ENCODE results near the gene TMED4.

Gene TMED4

GRCh38 chr7:44535348-44536064, 46.5 kb downstream of the TMED4 start:
- Histone ChIP-seq H3K9me3 (ENCODE audit: control insufficient read depth in 5 of 5, low read length in 5 of 5) (no peaks in the 10 kb centered on the region), H3K36me3 (ENCODE audit: control insufficient read depth in 5 of 5, insufficient read depth in 5 of 5, low read length in 5 of 5) (no peaks in the 10 kb centered on the region)

GRCh38 chr7:44534501-44534900, 47.5 kb downstream of the TMED4 start:
- no peak overlapping the region for H3K27ac ChIP-seq (ENCODE audit: low read depth, low read length)
- no peaks in the 10 kb centered on the region for H3K27me3 ChIP-seq (ENCODE audit: control insufficient read depth in 5 of 5, insufficient read depth in 4 of 5, low read length in 5 of 5)
- H3K9me3 ChIP-seq (ENCODE audit: control insufficient read depth in 5 of 5, low read length in 5 of 5) = no peaks in the 10 kb centered on the region
- H3K9ac ChIP-seq (ENCODE audit: low read length in 5 of 5) = no peak overlapping the region
- no peak overlapping the region for H3K4me3 ChIP-seq (ENCODE audit: low read depth in 1 of 5, low read length in 5 of 5)
- H3K4me1 ChIP-seq (ENCODE audit: control insufficient read depth in 5 of 5, insufficient read depth in 5 of 5, low read length in 5 of 5) = peaks cover 0 to 31% (median 13%) of the 10 kb centered on the region in 5 donors
- no peaks in the 10 kb centered on the region for H3K36me3 ChIP-seq (ENCODE audit: control insufficient read depth in 5 of 5, insufficient read depth in 5 of 5, low read length in 5 of 5)

More at GRCh38 chr7:44535348-44536064, 46.5 kb downstream of the TMED4 start:
- H3K27me3 ChIP-seq (ENCODE audit: control insufficient read depth in 5 of 5, insufficient read depth in 4 of 5, low read length in 5 of 5) = no peaks in the 10 kb centered on the region
- H3K4me1 ChIP-seq (ENCODE audit: control insufficient read depth in 5 of 5, insufficient read depth in 5 of 5, low read length in 5 of 5) = peaks cover 0 to 41% (median 23%) of the 10 kb centered on the region in 5 donors
- H3K4me3 ChIP-seq (ENCODE audit: low read depth in 1 of 5, low read length in 5 of 5) = no peak overlapping the region
- no peak overlapping the region for H3K27ac ChIP-seq (ENCODE audit: low read depth, low read length)
- H3K9ac ChIP-seq (ENCODE audit: low read length in 5 of 5) = no peak overlapping the region

GRCh38 chr7:44534087-44534486, 47.9 kb downstream of the TMED4 start:
- Histone ChIP-seq H3K36me3 (ENCODE audit: control insufficient read depth in 5 of 5, insufficient read depth in 5 of 5, low read length in 5 of 5) (no peaks in the 10 kb centered on the region), H3K9ac (ENCODE audit: low read length in 5 of 5) (no peak overlapping the region), H3K4me3 (ENCODE audit: low read depth in 1 of 5, low read length in 5 of 5) (no peak overlapping the region), H3K4me1 (ENCODE audit: control insufficient read depth in 5 of 5, insufficient read depth in 5 of 5, low read length in 5 of 5) (peaks cover 0 to 27% (median 12%) of the 10 kb centered on the region in 5 donors), H3K27me3 (ENCODE audit: control insufficient read depth in 5 of 5, insufficient read depth in 4 of 5, low read length in 5 of 5) (no peaks in the 10 kb centered on the region), H3K27ac (ENCODE audit: low read depth, low read length) (no peak overlapping the region), H3K9me3 (ENCODE audit: control insufficient read depth in 5 of 5, low read length in 5 of 5) (no peaks in the 10 kb centered on the region)

GRCh38 chr7:44533301-44534055, 48.6 kb downstream of the TMED4 start:
- H3K4me3 ChIP-seq (ENCODE audit: low read depth in 1 of 5, low read length in 5 of 5) = no peak overlapping the region
- no peaks in the 10 kb centered on the region for H3K27me3 ChIP-seq (ENCODE audit: control insufficient read depth in 5 of 5, insufficient read depth in 4 of 5, low read length in 5 of 5)
- peaks cover 0 to under 1% (median 0%) of the 10 kb centered on the region in 5 donors for H3K9me3 ChIP-seq (ENCODE audit: control insufficient read depth in 5 of 5, low read length in 5 of 5)
- no peaks in the 10 kb centered on the region for H3K36me3 ChIP-seq (ENCODE audit: control insufficient read depth in 5 of 5, insufficient read depth in 5 of 5, low read length in 5 of 5)
- no peak overlapping the region for H3K27ac ChIP-seq (ENCODE audit: low read depth, low read length)
- peaks cover 0 to 21% (median 12%) of the 10 kb centered on the region in 5 donors for H3K4me1 ChIP-seq (ENCODE audit: control insufficient read depth in 5 of 5, insufficient read depth in 5 of 5, low read length in 5 of 5)
- no peak overlapping the region for H3K9ac ChIP-seq (ENCODE audit: low read length in 5 of 5)

- Histone ChIP-seq H3K36me3 (ENCODE audit: control insufficient read depth in 5 of 5, insufficient read depth in 5 of 5, low read length in 5 of 5) (no peaks in the 10 kb centered on the region), H3K9ac (ENCODE audit: low read length in 5 of 5) (no peak overlapping the region), H3K27ac (ENCODE audit: low read depth, low read length) (no peak overlapping the region), H3K9me3 (ENCODE audit: control insufficient read depth in 5 of 5, low read length in 5 of 5) (peaks cover 0 to 4% (median 0%) of the 10 kb centered on the region in 5 donors), H3K27me3 (ENCODE audit: control insufficient read depth in 5 of 5, insufficient read depth in 4 of 5, low read length in 5 of 5) (no peaks in the 10 kb centered on the region), H3K4me3 (ENCODE audit: low read depth in 1 of 5, low read length in 5 of 5) (no peak overlapping the region), H3K4me1 (ENCODE audit: control insufficient read depth in 5 of 5, insufficient read depth in 5 of 5, low read length in 5 of 5) (peaks cover 0 to 5% (median 0%) of the 10 kb centered on the region in 5 donors)
These were observed 50.3 kb downstream of the TMED4 start for GRCh38 chr7:44531421-44532380.

GRCh38 chr7:44530990-44531389, 51.0 kb downstream of the TMED4 start:
- Histone ChIP-seq H3K4me1 (ENCODE audit: control insufficient read depth in 5 of 5, insufficient read depth in 5 of 5, low read length in 5 of 5) (peaks cover 0 to 5% (median 0%) of the 10 kb centered on the region in 5 donors), H3K4me3 (ENCODE audit: low read depth in 1 of 5, low read length in 5 of 5) (no peak overlapping the region), H3K9ac (ENCODE audit: low read length in 5 of 5) (no peak overlapping the region), H3K36me3 (ENCODE audit: control insufficient read depth in 5 of 5, insufficient read depth in 5 of 5, low read length in 5 of 5) (no peaks in the 10 kb centered on the region), H3K9me3 (ENCODE audit: control insufficient read depth in 5 of 5, low read length in 5 of 5) (peaks cover 0 to 7% (median 2%) of the 10 kb centered on the region in 5 donors), H3K27me3 (ENCODE audit: control insufficient read depth in 5 of 5, insufficient read depth in 4 of 5, low read length in 5 of 5) (no peaks in the 10 kb centered on the region), H3K27ac (ENCODE audit: low read depth, low read length) (no peak overlapping the region)
